NOMO-1 treated with dmso at 0.1 percent for 144 hours (cell line): ENCODE data around the gene CLEC2L.

Experiments used
- DNase-seq: peaks from one replicate; lab custom pipeline; 2025; ENCODE audit not compliant: unreplicated experiment; lab: John Stamatoyannopoulos, UW

Gene CLEC2L

GRCh38 chr7:139523199-139523941, at the start of gene CLEC2L:
CLEC2L (plus strand) TSS chr7:139523685; CDS start chr7:139523928, 243 bp downstream.
- no peak for DNase-seq

GRCh38 chr7:139476139-139476538, 47.3 kb upstream of the CLEC2L start:
- no peak for DNase-seq

- no peak for DNase-seq
Measured at GRCh38 chr7:139476891-139477290, 46.6 kb upstream of the CLEC2L start.

GRCh38 chr7:139479620-139480019, 43.9 kb upstream of the CLEC2L start:
- no peak for DNase-seq

GRCh38 chr7:139481364-139481763, 42.1 kb upstream of the CLEC2L start:
- no peak for DNase-seq

GRCh38 chr7:139482122-139482521, 41.4 kb upstream of the CLEC2L start:
- no peak for DNase-seq

- DNase-seq, result no peak
Measured at GRCh38 chr7:139482662-139483466, 40.6 kb upstream of the CLEC2L start.

- DNase-seq, result no peak
Measured at GRCh38 chr7:139487366-139488080, 36.0 kb upstream of the CLEC2L start.

- no peak for DNase-seq
Measured at GRCh38 chr7:139488810-139489209, 34.7 kb upstream of the CLEC2L start.

- DNase-seq, result no peak
Measured at GRCh38 chr7:139490130-139490529, 33.4 kb upstream of the CLEC2L start.

GRCh38 chr7:139492293-139492692, 31.2 kb upstream of the CLEC2L start:
- DNase-seq, result no peak

GRCh38 chr7:139494835-139495579, 28.5 kb upstream of the CLEC2L start:
- no peak for DNase-seq

GRCh38 chr7:139495580-139496125, 27.8 kb upstream of the CLEC2L start:
- no peak for DNase-seq

GRCh38 chr7:139496528-139496927, 27.0 kb upstream of the CLEC2L start:
- DNase-seq, result no peak

GRCh38 chr7:139500770-139501138, 22.7 kb upstream of the CLEC2L start:
- no peak for DNase-seq

GRCh38 chr7:139502226-139502625, 21.3 kb upstream of the CLEC2L start:
- no peak for DNase-seq

- no peak for DNase-seq
Measured at GRCh38 chr7:139505563-139505962, 17.9 kb upstream of the CLEC2L start.

- no peak for DNase-seq
Measured at GRCh38 chr7:139509535-139509934, 13.9 kb upstream of the CLEC2L start.

GRCh38 chr7:139511315-139511714, 12.2 kb upstream of the CLEC2L start:
- DNase-seq, result no peak

- DNase-seq, result no peak
Measured at GRCh38 chr7:139515266-139515665, 8.2 kb upstream of the CLEC2L start.

GRCh38 chr7:139521439-139521838, 2.0 kb upstream of the CLEC2L start:
- DNase-seq, result no peak
